ENCODE results near the gene NNMT.

GRCh38 chr11:114274637-114275036 lies 21.6 kb upstream of the NNMT start:
- TF ChIP-seq MXI1 (conservative IDR thresholded peaks at IDR 0.05; ENCODE audit: poor library complexity, severe bottlenecking) = no peak
- no peak for TF ChIP-seq SMC3 (conservative IDR thresholded peaks at IDR 0.05; ENCODE audit: poor library complexity)
- TF ChIP-seq, protein P1, sequence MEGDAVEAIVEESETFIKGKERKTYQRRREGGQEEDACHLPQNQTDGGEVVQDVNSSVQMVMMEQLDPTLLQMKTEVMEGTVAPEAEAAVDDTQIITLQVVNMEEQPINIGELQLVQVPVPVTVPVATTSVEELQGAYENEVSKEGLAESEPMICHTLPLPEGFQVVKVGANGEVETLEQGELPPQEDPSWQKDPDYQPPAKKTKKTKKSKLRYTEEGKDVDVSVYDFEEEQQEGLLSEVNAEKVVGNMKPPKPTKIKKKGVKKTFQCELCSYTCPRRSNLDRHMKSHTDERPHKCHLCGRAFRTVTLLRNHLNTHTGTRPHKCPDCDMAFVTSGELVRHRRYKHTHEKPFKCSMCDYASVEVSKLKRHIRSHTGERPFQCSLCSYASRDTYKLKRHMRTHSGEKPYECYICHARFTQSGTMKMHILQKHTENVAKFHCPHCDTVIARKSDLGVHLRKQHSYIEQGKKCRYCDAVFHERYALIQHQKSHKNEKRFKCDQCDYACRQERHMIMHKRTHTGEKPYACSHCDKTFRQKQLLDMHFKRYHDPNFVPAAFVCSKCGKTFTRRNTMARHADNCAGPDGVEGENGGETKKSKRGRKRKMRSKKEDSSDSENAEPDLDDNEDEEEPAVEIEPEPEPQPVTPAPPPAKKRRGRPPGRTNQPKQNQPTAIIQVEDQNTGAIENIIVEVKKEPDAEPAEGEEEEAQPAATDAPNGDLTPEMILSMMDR (IDR thresholded peaks at IDR 0.05; ENCODE audit: poor library complexity, severe bottlenecking) = no peak
